T-cell (primary cell): ENCODE results near the gene NINJ1. TPM values are rescaled to one million over a fixed set of nuclear protein-coding genes. Genes with fewer than 3 reads are reported as not detected.
A peak's percentile ranks its signal among the peaks of the same experiment; 100 is the strongest.
"Not testable (repeated sequence)": the region's sequence is repeated elsewhere in the genome, so short reads cannot be mapped to it uniquely, and the experiment has no call there.

Experiments
- ATAC-seq, 4 experiments: fragments of 200-7000 bp in 3 of 4; fragments of 150-1000 bp in 1 of 4; cut with Tn5 transposase; replicated peaks in 1 of 4; 1 replicate in 3 of 4; 2 replicates in 1 of 4; pipeline ENCODE4 v1.10.0; 2021; ENCODE audit warnings: moderate library complexity in 3 of 4, mild to moderate bottlenecking in 2 of 4, moderate number of reproducible peaks in 1 of 4
- CTCF ChIA-PET, 2 donors: fragments of 300-600 bp; sonication (Branson Sonifier 250); formaldehyde crosslinking; loops; one replicate each; lab custom pipeline; 2022; ENCODE audit warnings: antibody characterized with exemption in 2 of 2; lab: Charles Lee
- POLR2A ChIA-PET, 2 donors: fragments of 300-600 bp; sonication (Branson Sonifier 250); formaldehyde crosslinking; loops; one replicate each; lab custom pipeline; 2022; ENCODE audit warnings: antibody characterized with exemption in 2 of 2; lab: Charles Lee
- DNase-seq, 35 experiments: peaks; one replicate each; pipeline versions ENCODE4 v3.0.0 to v3.0.0-alpha.2; 2013 to 2023
- H3K27ac ChIP-seq: one replicate; pipeline ENCODE4 v1.5.1; 2013; ENCODE audit warnings: low read length
- H3K27me3 ChIP-seq, 2 experiments: replicated peaks in 1 of 2; 1 replicate in 1 of 2; 2 replicates in 1 of 2; pipeline versions ENCODE4 v1.6.1 to v1.7.0; 2013; ENCODE audit warnings: low read length in 1 of 2, mixed read lengths in 1 of 2; ENCODE audit not compliant: control insufficient read depth in 2 of 2, insufficient read depth in 2 of 2; ENCODE audit errors: extremely low read depth in 1 of 2
- H3K36me3 ChIP-seq, 2 donors: 1 replicate in 1 of 2; 2 replicates in 1 of 2; pipeline versions ENCODE4 v1.6.1 to v1.7.0; 2013; ENCODE audit warnings: low read length in 1 of 2; ENCODE audit not compliant: control insufficient read depth in 2 of 2, insufficient read depth in 1 of 2; ENCODE audit errors: extremely low read depth in 1 of 2
- H3K4me1 ChIP-seq, 2 experiments: 1 replicate in 1 of 2; 2 replicates in 1 of 2; pipeline versions ENCODE4 v1.6.1 to v1.7.0; 2013; ENCODE audit warnings: low read length in 2 of 2, mixed read lengths in 1 of 2; ENCODE audit not compliant: insufficient read depth in 2 of 2, control insufficient read depth in 1 of 2; ENCODE audit errors: extremely low read depth in 1 of 2
- H3K4me3 ChIP-seq, 2 donors: 1 replicate in 1 of 2; 2 replicates in 1 of 2; pipeline versions ENCODE4 v1.5.1 to v1.7.0; 2013; ENCODE audit warnings: mild to moderate bottlenecking in 2 of 2, low read length in 1 of 2, moderate library complexity in 1 of 2; ENCODE audit not compliant: control insufficient read depth in 1 of 2; ENCODE audit errors: extremely low read depth in 1 of 2
- H3K9me3 ChIP-seq: 2 replicates; pipeline ENCODE4 v1.7.0; 2013
- H3K27ac Mint-ChIP-seq, 2 donors: one replicate each; pipeline ENCODE4 v1.8.0; 2020 to 2021; ENCODE audit warnings: mild to moderate bottlenecking in 2 of 2, mixed read lengths in 2 of 2
- H3K27me3 Mint-ChIP-seq, 2 donors: one replicate each; pipeline ENCODE4 v1.8.0; 2021 to 2022; ENCODE audit warnings: mixed read lengths in 2 of 2
- H3K36me3 Mint-ChIP-seq: one replicate; pipeline ENCODE4 v1.8.0; 2021; ENCODE audit warnings: mixed read lengths
- H3K4me1 Mint-ChIP-seq, 3 donors: one replicate each; pipeline ENCODE4 v1.8.0; 2020 to 2022; ENCODE audit warnings: mixed read lengths in 3 of 3, mild to moderate bottlenecking in 1 of 3
- H3K4me3 Mint-ChIP-seq, 3 donors: one replicate each; pipeline ENCODE4 v1.8.0; 2020 to 2022; ENCODE audit warnings: mild to moderate bottlenecking in 3 of 3, mixed read lengths in 3 of 3, moderate library complexity in 3 of 3
- H3K9me3 Mint-ChIP-seq, 3 donors: one replicate each; pipeline ENCODE4 v1.8.0; 2020 to 2022; ENCODE audit warnings: mixed read lengths in 3 of 3
- WGBS: methylation state at CpG from one replicate; pipeline ENCODE4 v1.1.5; 2013; ENCODE audit warnings: missing lambda C conversion rate; ENCODE audit not compliant: insufficient coverage; 5-methylcytosine and 5-hydroxymethylcytosine counted together
- total RNA-seq, 35 experiments: library from RNA in 6 of 35; stranded (reverse) in 6 of 35; fragments of 120-200 nt in 1 of 35; gene quantifications; one replicate each; pipeline versions ENCODE4 v1.2.1 to v1.2.4 and lab custom pipeline; 2013 to 2026

Gene NINJ1
- total RNA-seq, 5 donors from 2014 or later (not counting 1 experiment from before 2014, with no cell fraction given): 29.2 to 110 (median 32.0) TPM

- POLR2A ChIA-PET, H3K27ac ChIP-seq: not testable (repeated sequence)
Measured at GRCh38 chr9:93146696-93147095, 12.6 kb upstream of the NINJ1 start.

GRCh38 chr9:93143830-93144530 is 9.9 kb upstream of the NINJ1 start:
- Histone ChIP-seq H3K4me3 (peak overlapping the region in 1 of 2 donors; percentile 17), H3K4me1 (peaks cover 23 to 61% of the 10 kb centered on the region in 2 experiments), H3K27me3 (no peaks in the 10 kb centered on the region), H3K36me3 (no peaks in the 10 kb centered on the region), H3K27ac (peak overlapping the region; percentile 82), H3K9me3 (no peaks in the 10 kb centered on the region)
- peaks cover 50 to 63% (median 51%) of the 10 kb centered on the region in 3 donors for H3K4me1 Mint-ChIP-seq
- DNase-seq: peak; percentile 58 to 82 (median 70)
- H3K4me3 Mint-ChIP-seq: peak overlapping the region; percentile 11 to 69 (median 21)
- H3K9me3 Mint-ChIP-seq: peaks cover 0 to 4% (median 3%) of the 10 kb centered on the region in 3 donors
- ChIA-PET POLR2A (interaction anchor here (0.6 to 1.0 kb wide), 3 partner anchors 37 to 819 kb away, joined by 3 to 15 read pairs (median 3); partner anchors contain the start of gene NOL8 (in 1 of the 2)), CTCF (interaction anchor here in 1 of 2 donors (0.5 kb wide), 1 partner anchor 45 kb away, joined by 6 read pairs; no protein-coding TSS in a partner anchor)
- WGBS: 20% methylated on average over 9 of the region's 15 CpGs
- no peaks in the 10 kb centered on the region for H3K27me3 Mint-ChIP-seq
- H3K36me3 Mint-ChIP-seq: no peaks in the 10 kb centered on the region
- H3K27ac Mint-ChIP-seq: peak overlapping the region; percentile 98
- ATAC-seq: peak; percentile 96 to 98 (median 96)

More at GRCh38 chr9:93146696-93147095, 12.6 kb upstream of the NINJ1 start:
- H3K36me3 ChIP-seq, H3K9me3 ChIP-seq, H3K27me3 Mint-ChIP-seq, H3K36me3 Mint-ChIP-seq, ATAC-seq, H3K27me3 ChIP-seq, H3K9me3 Mint-ChIP-seq, H3K4me3 Mint-ChIP-seq, H3K4me3 ChIP-seq: not testable (repeated sequence)
- Mint-ChIP-seq H3K27ac (peak overlapping the region; percentile 56 to 80), H3K4me1 (peaks cover 42 to 56% (median 44%) of the 10 kb centered on the region in 3 donors)
- 38% methylated on average over 3 of the region's 6 CpGs for WGBS
- peaks cover 22 to 34% of the 10 kb centered on the region in 2 experiments for H3K4me1 ChIP-seq
- peak in 1 of 35 experiments; percentile 49 for DNase-seq
- CTCF ChIA-PET: interaction anchor here in 1 of 2 donors (0.5 kb wide), 1 partner anchor 118 kb away, joined by 3 read pairs; no protein-coding TSS in a partner anchor

GRCh38 chr9:93141771-93142483 is 7.9 kb upstream of the NINJ1 start:
- peak overlapping the region; percentile 82 for H3K27ac ChIP-seq

GRCh38 chr9:93139365-93140182 is 5.5 kb upstream of the NINJ1 start:
- H3K9me3 Mint-ChIP-seq: no peaks in the 10 kb centered on the region
- no peaks in the 10 kb centered on the region for H3K9me3 ChIP-seq
- ChIA-PET POLR2A (no interaction called here), CTCF (no interaction called here)
- DNase-seq (no peak), ATAC-seq (no peak)
- 92% methylated on average over 9 of the region's 16 CpGs for WGBS
- peak overlapping the region in 1 of 2 donors; percentile 15 for H3K4me3 ChIP-seq
- no peaks in the 10 kb centered on the region for H3K36me3 ChIP-seq
- H3K4me3 Mint-ChIP-seq: no peak overlapping the region
- no peaks in the 10 kb centered on the region for H3K36me3 Mint-ChIP-seq
- H3K4me1 ChIP-seq: peaks cover 26 to 83% of the 10 kb centered on the region in 2 experiments
- H3K27me3 Mint-ChIP-seq: no peaks in the 10 kb centered on the region
- H3K4me1 Mint-ChIP-seq: peaks cover 61 to 73% (median 73%) of the 10 kb centered on the region in 3 donors
- no peak overlapping the region for H3K27ac ChIP-seq
- H3K27me3 ChIP-seq: peaks cover 0 to 6% of the 10 kb centered on the region in 2 experiments
- H3K27ac Mint-ChIP-seq: peak overlapping the region in 1 of 2 donors; percentile 58

More at GRCh38 chr9:93141771-93142483, 7.9 kb upstream of the NINJ1 start:
- Histone ChIP-seq H3K4me3 (no peak overlapping the region), H3K27me3 (no peaks in the 10 kb centered on the region), H3K36me3 (no peaks in the 10 kb centered on the region), H3K4me1 (peaks cover 23 to 78% of the 10 kb centered on the region in 2 experiments), H3K9me3 (no peaks in the 10 kb centered on the region)
- H3K36me3 Mint-ChIP-seq: no peaks in the 10 kb centered on the region
- H3K27me3 Mint-ChIP-seq: no peaks in the 10 kb centered on the region
- H3K27ac Mint-ChIP-seq: peak overlapping the region; percentile 82 to 98
- ChIA-PET CTCF (interaction anchor here (0.5 to 1.2 kb wide), 4 partner anchors 33 to 161 kb away, joined by 3 to 6 read pairs (median 6); no protein-coding TSS in a partner anchor), POLR2A (interaction anchor here in 1 of 2 donors (0.5 to 0.6 kb wide), 3 partner anchors 12 to 500 kb away, joined by 3 to 5 read pairs (median 3); no protein-coding TSS in a partner anchor)
- WGBS: 90% methylated on average over 3 of the region's 8 CpGs
- ATAC-seq (no peak), DNase-seq (no peak)
- H3K9me3 Mint-ChIP-seq: peaks cover 0 to 4% (median 3%) of the 10 kb centered on the region in 3 donors
- H3K4me3 Mint-ChIP-seq: peak overlapping the region in 1 of 3 donors; percentile 13
- peaks cover 60 to 72% (median 64%) of the 10 kb centered on the region in 3 donors for H3K4me1 Mint-ChIP-seq

GRCh38 chr9:93138171-93138764 is 4.2 kb upstream of the NINJ1 start:
- Histone ChIP-seq H3K4me3 (no peak overlapping the region), H3K36me3 (no peaks in the 10 kb centered on the region), H3K27me3 (peaks cover 0 to 6% of the 10 kb centered on the region in 2 experiments), H3K4me1 (peaks cover 20 to 76% of the 10 kb centered on the region in 2 experiments), H3K9me3 (no peaks in the 10 kb centered on the region), H3K27ac (no peak overlapping the region)
- DNase-seq (no peak), ATAC-seq (no peak)
- peak overlapping the region in 1 of 2 donors; percentile 23 for H3K27ac Mint-ChIP-seq
- H3K36me3 Mint-ChIP-seq: no peaks in the 10 kb centered on the region
- H3K4me3 Mint-ChIP-seq: peak overlapping the region in 1 of 3 donors; percentile 12
- CTCF ChIA-PET: no interaction called here
- H3K9me3 Mint-ChIP-seq: no peaks in the 10 kb centered on the region
- WGBS: 78% methylated on average over 7 of the region's 7 CpGs
- peaks cover 52 to 63% (median 62%) of the 10 kb centered on the region in 3 donors for H3K4me1 Mint-ChIP-seq
- no peaks in the 10 kb centered on the region for H3K27me3 Mint-ChIP-seq
- POLR2A ChIA-PET: interaction anchor here in 1 of 2 donors (0.7 kb wide), 1 partner anchor 1028 kb away, joined by 4 read pairs; no protein-coding TSS in a partner anchor
